HG02642 (cell line): Measurements from ENCODE around the gene TCERG1L.
"Not testable (repeated sequence)": the region's sequence is repeated elsewhere in the genome, so short reads cannot be mapped to it uniquely, and the experiment has no call there.

Source experiments
- ATAC-seq: cut with Tn5 transposase; IDR thresholded peaks from one replicate; pipeline ENCODE4 v1.9.1; 2021; ENCODE audit warnings: mild to moderate bottlenecking; ENCODE audit not compliant: unreplicated experiment, poor library complexity

TCERG1L gene

GRCh38 chr10:131196176-131196885 lies 115.2 kb downstream of the TCERG1L start:
- no peak for ATAC-seq

- no peak for ATAC-seq
These were observed 115.9 kb downstream of the TCERG1L start for GRCh38 chr10:131195558-131196159.

GRCh38 chr10:131195116-131195515 lies 116.4 kb downstream of the TCERG1L start:
- ATAC-seq: no peak

GRCh38 chr10:131193923-131194322 lies 117.6 kb downstream of the TCERG1L start:
- ATAC-seq: no peak

- no peak for ATAC-seq
These were observed 123.0 kb downstream of the TCERG1L start for GRCh38 chr10:131188494-131188893.

GRCh38 chr10:131187926-131188325 lies 123.6 kb downstream of the TCERG1L start:
- ATAC-seq: no peak

GRCh38 chr10:131187274-131187673 lies 124.2 kb downstream of the TCERG1L start:
- ATAC-seq: no peak

GRCh38 chr10:131186547-131187253 lies 124.8 kb downstream of the TCERG1L start:
- ATAC-seq: no peak

- no peak for ATAC-seq
These were observed 127.0 kb downstream of the TCERG1L start for GRCh38 chr10:131184503-131184902.

- no peak for ATAC-seq
These were observed 127.9 kb downstream of the TCERG1L start for GRCh38 chr10:131183546-131184045.

GRCh38 chr10:131181456-131181855 lies 130.1 kb downstream of the TCERG1L start:
- no peak for ATAC-seq

GRCh38 chr10:131180740-131181415 lies 130.6 kb downstream of the TCERG1L start:
- no peak for ATAC-seq

- ATAC-seq: no peak
These were observed 131.4 kb downstream of the TCERG1L start for GRCh38 chr10:131180086-131180485.

- no peak for ATAC-seq
These were observed 132.2 kb downstream of the TCERG1L start for GRCh38 chr10:131179361-131179760.

- no peak for ATAC-seq
These were observed 132.8 kb downstream of the TCERG1L start for GRCh38 chr10:131178521-131179331.

GRCh38 chr10:131177431-131178327 lies 133.8 kb downstream of the TCERG1L start:
- no peak for ATAC-seq

- no peak for ATAC-seq
These were observed 134.6 kb downstream of the TCERG1L start for GRCh38 chr10:131176907-131177306.

GRCh38 chr10:131176324-131176723 lies 135.2 kb downstream of the TCERG1L start:
- not testable (repeated sequence) for ATAC-seq

GRCh38 chr10:131175891-131176290 lies 135.6 kb downstream of the TCERG1L start:
- no peak for ATAC-seq
